ENCODE measurements around the gene PBX4.

DNA sequence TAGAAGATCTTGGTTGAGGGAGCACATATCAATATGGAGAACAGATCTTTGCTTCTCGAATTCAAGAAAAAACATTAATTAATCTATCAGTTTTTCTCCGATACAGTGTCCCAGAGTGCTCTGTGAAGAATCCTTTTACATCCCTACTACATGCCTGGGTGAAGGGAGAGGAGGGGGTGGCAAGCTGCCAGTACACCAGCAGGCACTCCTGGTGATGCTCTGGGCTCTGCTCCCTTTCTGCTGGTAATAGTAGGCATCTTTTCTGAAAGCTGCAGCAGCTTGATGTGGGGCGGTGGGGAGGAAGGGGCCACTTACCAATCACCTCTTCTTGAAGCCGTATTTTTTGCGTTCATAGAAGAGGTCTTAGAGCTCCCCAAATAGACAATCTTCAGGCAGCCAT, 30.7 kb downstream of the PBX4 start:
- no peak for TF ChIP-seq POLR2A (IDR thresholded peaks at IDR 0.05)
- TF ChIP-seq, protein P1, sequence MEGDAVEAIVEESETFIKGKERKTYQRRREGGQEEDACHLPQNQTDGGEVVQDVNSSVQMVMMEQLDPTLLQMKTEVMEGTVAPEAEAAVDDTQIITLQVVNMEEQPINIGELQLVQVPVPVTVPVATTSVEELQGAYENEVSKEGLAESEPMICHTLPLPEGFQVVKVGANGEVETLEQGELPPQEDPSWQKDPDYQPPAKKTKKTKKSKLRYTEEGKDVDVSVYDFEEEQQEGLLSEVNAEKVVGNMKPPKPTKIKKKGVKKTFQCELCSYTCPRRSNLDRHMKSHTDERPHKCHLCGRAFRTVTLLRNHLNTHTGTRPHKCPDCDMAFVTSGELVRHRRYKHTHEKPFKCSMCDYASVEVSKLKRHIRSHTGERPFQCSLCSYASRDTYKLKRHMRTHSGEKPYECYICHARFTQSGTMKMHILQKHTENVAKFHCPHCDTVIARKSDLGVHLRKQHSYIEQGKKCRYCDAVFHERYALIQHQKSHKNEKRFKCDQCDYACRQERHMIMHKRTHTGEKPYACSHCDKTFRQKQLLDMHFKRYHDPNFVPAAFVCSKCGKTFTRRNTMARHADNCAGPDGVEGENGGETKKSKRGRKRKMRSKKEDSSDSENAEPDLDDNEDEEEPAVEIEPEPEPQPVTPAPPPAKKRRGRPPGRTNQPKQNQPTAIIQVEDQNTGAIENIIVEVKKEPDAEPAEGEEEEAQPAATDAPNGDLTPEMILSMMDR (IDR thresholded peaks at IDR 0.05) = no peak
